ENCODE data around the gene GLRX5.

- TF ChIP-seq CTCF (conservative IDR thresholded peaks at IDR 0.05), result no peak
- TF ChIP-seq ZFX (IDR thresholded peaks at IDR 0.05), result no peak
Observed at GRCh38 chr14:95551435-95551834, 16.6 kb downstream of the GLRX5 start.

Data from C4-2B (cell line).